Right lobe of liver (tissue), 4 donors: ENCODE data around the gene RAI1.

ENCODE experiments used
- CTCF ChIP-seq, 4 donors: fragments of 200-600 bp in 3 of 4; fragments of 450-650 bp in 1 of 4; IDR thresholded peaks; one replicate each; pipeline versions ENCODE4 v1.5.1 to v1.8.0; 2016 to 2022; ENCODE audit warnings: antibody characterized with exemption in 4 of 4, mild to moderate bottlenecking in 2 of 4
- POLR2A ChIP-seq: fragments of 450-650 bp; IDR thresholded peaks from one replicate; pipeline ENCODE4 v1.6.1; 2017; ENCODE audit warnings: antibody characterized with exemption, mild to moderate bottlenecking
- donor health status: DM: no; HTN: no; CAD: no.
- donor health status: DM: no; HTN: no; CAD: no.
- donor health status: DM: no; HTN: yes; CAD: no.

- TF ChIP-seq CTCF (IDR thresholded peaks at IDR 0.05), result no peak
- TF ChIP-seq POLR2A, result no peak
Measured at GRCh38 chr17:17679748-17680147, 1.5 kb upstream of the RAI1 start.
